CD4-positive, alpha-beta T cell treated with Interleukin-6 at 100 ng/mL for 8 hours (primary cell): ENCODE results near the gene BCAR3.
"Not testable (repeated sequence)": the region's sequence is repeated elsewhere in the genome, so short reads cannot be mapped to it uniquely, and the experiment has no call there.

Experiments
- DNase-seq: peaks from one replicate; pipeline ENCODE4 v3.0.0-alpha.2; 2020; ENCODE audit warnings: mixed read lengths, low spot score

The BCAR3 gene

DNA sequence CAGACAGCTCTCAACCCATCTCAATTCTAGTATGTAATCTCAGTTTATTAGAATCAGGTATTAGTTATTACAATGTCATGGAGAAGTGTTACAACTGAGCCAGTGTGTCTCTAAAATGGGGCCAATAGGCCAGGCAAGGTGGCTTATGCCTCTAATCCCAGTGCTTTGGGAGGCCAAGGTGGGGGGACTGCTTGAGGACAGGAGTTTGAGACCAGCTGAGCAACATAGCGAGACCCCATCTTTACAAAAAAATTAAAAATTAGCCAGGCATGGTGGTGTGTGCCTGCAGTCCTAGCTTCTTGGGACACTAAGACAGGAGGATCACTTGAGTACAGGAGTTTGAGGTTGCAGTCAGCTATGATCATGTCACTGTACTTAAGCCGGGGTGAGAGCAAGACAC is 104.9 kb downstream of the BCAR3 start:
- no peak for DNase-seq

DNA sequence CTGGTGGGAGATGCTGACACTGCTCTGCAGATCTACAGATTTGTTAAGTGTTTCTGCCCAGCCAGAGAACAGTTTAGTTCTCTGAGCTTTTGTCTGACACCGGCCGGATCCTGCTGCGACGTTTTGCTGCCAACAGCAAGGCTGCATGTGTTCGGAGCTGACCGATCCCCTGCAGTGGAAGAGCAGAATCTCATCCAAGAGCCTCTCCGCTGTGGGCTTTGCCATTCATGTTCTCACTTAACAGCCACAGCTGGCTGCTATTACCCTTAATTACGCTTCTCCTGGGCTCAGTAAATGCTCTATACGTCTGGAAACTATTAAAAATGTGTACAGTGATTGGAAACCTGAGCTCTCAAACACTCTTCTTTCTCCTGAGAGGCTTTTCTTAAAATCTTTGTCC is 105.3 kb downstream of the BCAR3 start:
- no peak for DNase-seq

DNA sequence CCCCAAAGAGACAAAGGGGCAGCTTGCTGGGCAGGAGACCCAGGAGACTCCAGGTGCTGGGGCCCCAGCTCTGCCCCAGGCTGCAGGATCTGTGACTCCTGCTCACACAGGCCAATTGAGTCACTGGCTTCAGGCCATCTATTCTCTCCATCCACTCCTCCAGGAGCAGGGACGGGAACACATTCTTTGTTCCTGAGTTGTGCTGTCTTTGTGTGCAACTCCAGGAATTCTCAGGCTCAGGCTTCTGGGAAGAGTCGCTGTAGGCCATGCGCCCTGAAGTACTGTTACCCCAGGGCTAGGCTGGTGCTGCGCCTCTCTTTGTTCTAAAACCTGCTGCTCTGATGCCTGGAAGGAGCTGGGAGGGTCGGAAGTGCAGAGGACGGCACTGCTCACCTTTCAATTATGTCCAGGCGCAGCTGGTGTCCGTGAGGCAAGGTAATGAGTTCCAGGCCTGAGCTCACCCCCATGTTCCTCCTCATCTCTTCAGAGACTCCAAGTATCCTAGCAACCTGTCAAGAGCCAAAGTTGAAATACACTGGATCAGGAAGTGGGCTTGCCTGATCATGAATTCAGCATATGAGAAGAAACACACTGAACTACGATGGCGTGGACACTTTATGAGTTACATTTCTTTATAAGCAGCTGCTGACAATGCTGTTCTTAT is 105.9 kb downstream of the BCAR3 start:
- DNase-seq, result no peak

DNA sequence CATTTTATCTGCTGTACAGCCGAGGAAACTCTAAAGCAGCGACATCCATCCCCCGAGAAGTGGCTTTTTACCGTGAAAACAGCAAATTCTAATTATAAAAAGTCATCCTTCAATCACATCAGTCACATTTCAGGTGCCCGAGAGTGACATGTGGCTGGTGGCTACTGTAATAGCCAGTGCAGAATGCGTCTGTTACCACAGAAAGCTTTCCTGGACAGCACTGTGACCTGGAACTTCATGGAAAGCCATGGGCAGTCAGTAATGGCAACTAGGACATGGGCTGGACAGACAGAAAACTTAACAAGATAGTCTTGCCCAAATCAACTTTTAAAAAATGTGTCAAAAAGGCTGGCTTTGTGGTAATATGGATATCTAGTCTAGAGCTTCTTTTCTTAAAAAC is 106.6 kb downstream of the BCAR3 start:
- DNase-seq, result no peak

DNA sequence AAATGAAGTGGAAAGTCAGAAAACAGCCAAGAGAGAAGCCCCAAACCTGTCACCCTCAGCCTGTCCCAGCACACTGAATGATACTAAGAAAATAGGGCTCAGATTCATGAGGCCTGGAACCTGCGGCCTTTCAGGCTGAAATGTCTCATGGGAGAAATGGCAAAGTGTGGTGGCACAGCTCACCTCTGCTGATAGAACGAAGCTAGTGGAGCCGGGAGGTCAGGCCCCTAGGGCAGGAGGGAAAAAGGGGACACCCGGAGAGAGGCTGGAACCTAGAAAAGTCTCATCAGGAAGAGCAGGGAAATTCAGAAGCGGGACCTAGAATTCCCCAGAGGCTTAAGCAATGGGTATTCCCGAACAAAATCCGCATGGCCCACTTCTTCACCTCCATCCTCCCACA is 107.1 kb downstream of the BCAR3 start:
- no peak for DNase-seq

DNA sequence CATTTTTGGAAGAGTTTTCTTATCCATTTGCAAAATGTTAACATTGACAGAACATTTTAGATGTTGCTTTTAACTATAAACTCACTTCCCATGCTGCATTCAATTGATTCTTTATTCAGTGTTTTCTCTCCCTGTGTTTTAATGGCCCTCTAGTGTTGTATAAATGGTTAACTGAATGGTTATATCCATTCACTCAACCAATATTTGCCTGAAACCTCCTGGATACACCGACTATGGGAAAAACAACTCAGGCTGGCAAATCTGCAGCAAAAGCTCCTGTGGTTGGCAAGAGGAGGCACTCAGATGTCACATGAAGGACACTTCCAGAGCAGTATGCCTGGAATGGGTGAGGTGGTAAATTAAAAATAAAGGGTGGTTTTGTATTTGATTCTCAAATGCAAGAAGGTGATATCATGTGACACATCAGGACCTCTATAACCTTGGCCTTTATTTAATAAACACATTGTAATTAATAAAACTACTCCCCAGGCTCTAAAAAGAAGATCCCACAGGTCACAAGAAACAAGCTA is 107.6 kb downstream of the BCAR3 start:
- no peak for DNase-seq

DNA sequence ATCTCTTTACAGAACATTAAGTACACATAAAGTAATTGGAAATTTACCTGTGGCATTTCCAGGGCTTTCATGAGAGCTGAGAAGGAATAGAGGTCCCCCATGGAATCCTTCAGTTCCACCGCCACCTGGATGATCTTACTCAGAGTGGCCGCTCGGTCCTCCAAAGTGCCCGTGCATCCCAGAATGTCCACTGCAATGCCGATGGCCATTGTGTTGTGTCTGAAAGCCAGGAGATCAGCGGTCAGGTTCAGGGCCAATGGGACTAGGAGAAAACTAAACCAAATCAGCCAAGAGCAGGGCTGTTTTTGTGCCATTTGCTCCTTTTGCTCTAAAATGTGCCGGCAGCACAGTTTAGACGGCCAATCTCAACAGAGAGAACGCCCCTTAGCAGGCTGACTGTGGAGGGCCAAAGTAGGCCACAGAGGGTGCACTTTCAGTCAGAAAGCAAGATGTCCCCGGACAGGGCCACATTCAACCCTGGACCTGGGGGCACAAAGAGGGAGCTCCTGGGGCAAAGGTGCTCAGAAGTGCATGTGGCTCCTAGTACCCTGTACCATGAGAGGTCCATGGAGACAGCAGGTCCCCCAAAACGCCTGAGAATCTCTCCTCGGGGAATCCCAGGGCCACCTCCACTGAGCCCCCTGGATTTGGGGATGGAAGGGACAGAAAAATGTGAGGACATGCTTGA is 109.9 kb downstream of the BCAR3 start:
- DNase-seq, result no peak

DNA sequence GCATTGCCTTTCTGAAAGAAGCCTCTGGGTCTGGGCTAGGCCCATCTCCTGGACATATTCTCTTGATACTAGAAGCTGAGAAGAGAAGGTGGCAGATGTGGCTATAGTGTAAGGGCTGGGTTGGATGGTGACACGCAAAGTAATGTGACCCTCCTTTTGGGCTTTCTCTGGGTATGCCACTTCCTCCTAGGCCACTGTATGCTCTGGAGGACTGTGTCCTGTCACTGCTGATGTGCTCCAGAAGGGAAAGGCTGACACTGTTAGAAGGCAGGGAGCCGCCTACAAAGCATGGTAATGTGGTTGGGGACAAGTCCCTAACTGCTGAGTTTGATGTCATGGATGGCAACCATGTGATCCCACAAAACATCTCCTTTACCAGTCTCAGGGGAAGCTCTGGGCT is 112.1 kb downstream of the BCAR3 start:
- DNase-seq, result no peak

DNA sequence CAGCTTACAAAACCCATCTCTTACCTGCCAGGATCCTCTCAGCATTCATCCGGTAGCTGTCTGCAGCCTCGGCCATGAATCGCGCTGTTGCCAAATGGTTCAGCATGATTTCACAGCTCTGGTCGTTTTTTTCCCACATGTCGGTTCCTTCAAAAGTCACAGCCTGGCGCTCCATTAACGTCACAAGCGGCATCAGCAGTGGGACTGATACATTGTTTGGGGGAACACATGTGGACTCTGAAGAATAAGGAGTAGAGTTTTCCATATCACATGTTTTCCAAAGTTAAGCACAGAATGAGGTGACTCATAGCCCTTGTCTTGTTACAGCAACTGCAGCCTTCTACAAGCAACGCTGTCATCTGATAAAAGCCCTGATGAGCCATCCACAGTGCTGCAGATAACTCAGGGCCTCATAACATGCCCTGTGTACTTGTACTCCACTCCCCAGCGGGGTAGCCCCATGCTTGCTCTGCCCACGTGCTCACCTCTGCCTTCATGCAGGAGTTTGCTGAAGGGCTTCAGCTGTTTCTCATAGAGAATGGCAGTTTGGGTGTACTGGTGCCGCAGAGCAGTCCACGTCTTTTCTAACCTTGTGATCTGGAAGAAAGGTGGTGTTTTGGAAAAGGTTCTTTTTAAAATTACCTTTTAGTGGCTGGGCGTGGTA is 114.2 kb downstream of the BCAR3 start:
- no peak for DNase-seq

DNA sequence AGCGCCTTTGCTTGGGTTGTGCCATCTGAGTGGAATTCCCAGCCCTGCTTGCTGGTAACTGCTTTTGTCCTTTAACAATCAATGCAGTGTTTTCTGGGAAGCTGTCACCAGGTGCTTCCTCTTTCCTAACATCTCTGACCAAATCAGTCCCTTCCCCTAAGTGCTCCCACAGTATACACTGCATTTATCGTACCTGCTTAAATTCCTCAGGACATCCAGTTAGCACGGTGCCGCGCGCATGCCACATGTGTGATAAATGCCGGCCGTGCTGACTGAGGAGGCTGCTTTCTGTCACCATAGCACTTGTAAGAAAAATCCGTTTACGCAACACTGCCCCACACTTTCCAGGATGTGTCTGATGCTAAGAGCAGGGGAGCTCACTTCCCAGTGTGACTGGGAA is 115.4 kb downstream of the BCAR3 start:
- DNase-seq, result no peak

DNA sequence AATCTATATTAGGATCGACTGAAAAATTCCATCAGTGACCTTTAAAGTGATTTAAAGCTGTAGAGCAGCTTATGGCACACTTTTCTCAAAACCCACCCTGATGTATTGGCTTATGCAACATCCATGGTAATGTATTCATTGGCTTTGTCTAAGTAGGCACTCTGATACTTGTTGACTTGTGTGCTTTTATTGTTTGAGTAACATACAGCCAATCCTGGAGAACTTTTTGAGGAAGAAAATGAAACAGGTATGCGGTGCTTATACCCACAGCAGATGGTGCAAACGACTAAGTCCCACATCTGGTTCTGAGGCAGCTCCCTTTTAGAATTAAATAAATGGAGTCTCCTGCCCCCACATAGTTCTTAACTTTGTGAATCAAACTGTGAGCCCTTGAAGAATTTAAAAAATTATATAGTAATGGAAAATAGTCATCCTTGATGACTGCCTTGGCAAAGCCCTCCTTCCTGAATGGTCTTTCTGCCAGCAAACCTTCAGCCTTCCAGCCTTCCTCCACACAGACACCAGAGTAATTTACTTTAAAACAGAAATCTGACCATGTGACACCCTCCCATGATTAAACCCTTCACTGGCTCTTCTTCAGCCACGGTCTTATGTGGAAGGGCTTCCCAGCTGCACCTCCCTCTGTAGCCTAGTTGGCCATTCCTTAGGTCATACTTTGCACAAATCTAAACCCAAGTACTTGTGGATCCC is 116.0 kb downstream of the BCAR3 start:
- DNase-seq, result no peak

DNA sequence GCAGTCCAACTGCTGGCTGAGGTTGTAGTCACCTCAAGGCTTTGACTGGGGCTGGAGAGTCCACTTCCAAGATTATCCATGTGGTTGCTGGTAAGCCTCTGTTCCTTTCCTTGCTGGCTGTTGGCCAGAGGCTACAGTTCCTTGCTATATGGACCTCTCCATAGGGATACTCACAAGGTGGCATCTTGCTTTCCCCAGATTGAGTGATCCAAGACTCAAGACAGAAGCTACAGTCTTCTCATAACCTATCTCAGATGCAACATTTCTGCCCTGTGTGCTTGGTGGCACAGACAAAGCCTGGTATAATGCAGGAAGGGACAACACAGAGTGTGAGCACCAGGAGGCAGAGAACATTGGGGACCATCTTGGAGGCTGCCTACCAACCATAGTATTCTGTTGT is 121.9 kb downstream of the BCAR3 start:
- DNase-seq, result no peak

DNA sequence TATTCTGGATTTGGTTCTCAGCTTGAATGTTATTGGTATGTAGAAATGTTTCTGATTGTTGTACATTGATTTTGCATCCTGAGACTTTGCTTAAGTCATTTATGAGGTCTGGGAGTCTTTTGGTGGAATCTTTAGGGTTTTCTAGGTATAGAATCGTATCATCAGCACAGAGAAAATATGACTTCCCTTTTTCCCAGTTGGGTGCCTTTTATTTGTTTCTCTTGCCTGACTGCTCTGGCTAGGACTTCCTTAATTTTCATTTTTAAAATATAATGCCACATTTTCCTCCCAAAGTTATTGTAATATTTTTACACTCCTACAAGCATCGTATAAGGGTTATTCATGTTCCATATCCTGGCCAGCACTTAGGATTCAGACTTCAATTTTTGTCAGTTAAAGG is 122.6 kb downstream of the BCAR3 start:
- DNase-seq, result no peak

DNA sequence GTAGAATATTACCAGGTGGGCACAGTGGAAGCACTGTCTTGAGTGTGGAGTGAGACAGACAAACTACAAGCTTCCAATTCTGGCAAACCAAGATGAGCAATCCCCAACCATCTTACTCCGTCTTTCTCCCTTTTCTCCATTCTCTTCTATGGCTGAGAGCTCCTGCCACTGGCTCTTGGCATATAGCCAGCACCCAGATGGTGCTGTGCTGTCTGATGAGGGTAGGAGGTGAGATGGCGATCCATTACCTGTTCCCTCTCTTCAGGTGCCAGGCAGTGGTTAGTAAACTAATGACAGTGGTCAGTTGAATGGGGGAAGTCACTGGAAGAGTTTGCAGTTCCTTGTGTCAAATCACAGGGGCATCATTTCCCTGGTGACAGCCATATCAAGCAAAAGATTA is 125.3 kb downstream of the BCAR3 start:
- DNase-seq, result no peak

DNA sequence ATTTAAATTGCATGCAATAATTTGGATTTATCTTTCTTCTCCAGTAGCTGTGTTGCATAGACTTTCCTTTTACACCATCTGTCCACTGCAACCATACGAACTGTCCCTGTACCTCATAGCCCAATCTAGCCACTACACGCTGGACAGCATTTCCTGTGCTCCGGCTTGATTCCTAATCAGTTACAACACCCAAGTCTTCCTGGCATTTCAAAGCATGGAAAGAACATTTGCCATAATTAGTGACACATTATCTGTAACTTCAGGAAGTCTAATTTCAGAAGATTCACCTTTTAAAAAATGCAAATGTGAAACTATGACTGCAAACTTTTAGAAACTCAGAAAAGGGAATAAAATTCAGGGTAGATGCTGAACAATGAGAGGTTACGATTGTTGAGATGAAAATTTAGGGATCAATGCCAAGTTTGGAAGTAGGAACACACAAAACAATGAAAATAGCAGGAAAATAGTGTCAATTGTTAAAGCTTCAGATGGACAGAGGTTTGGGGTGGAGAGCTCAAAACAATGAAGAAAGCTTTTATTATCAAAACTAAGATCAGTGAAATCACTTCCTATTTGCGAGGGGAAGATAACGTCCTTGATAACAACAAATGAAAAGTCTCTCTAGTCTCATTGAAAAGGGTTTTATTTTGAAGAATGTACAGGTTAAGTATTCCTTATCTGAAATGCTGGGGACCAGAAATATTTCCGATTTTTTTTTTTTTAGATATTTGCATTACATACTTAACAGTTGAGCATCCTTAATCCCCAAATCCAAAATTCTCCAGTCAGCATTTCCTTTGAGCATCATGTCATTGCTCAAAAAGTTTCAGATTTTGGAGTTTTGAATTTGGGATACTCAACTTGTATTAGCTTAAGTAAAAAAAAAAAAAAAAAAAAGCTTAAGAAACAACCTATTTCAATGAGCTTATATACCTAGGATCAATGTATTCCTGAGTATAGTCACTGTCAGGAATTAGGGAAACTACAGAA is 126.5 kb downstream of the BCAR3 start:
- no peak for DNase-seq

DNA sequence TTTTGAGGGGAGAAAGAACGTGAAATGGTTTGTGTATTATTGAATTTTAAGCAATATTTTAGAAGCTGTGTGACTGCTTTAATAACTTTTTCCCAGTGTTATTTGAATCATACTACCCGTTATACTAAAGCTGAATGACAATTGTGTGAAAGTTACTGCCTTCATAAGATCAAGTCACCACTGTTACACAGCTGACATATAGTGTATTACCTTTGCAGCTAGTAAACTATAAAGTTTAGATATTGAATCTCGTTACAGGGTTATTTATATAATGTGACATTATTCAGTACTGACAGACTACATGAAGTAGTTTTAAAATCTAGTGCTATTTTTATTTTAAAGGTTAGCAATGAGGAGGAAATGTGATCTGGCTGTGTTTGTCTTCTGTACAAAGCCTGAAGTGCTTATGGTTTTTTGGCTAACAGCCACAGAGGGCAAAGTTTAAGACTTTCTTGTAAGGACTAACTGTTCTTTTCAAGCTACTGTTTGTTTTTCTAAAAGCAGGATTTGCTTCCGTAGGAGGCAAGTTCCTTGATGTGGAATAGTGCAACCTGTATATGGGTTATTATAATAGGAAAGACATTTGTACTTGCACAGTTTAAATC is 127.6 kb downstream of the BCAR3 start:
- not testable (repeated sequence) for DNase-seq

DNA sequence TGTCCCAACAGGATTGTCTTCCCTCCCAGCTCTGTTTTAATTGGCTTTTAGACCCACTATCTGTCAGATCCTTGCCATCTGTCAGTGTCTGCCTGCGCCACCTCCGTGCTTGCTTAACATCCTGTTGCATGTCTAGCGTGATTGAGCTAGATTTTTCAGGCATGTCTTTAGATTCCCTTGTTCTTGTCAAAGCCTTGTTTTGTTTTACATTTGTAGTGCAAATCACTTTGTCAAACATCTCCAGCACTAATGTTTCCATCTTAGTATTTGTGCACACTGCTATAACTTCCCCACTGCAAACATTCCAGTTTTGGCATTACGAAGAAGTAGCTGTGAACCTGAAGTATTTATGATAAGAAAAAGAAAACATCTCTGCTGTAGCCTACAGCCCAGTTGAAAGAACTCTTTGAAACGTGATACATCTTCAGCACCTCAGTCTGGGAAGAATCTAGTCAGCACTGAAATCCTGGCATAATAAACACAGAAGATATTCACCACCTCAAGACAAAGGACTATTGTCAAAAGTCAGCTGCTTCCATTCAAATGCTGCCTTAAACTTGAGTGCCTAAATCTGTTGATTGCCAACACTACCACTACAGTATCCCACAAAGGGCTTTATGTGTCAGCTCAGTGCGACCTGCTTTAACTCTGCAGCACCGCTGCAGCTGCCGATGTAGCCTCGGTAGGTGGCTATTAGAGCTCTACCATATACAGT is 128.7 kb downstream of the BCAR3 start:
- DNase-seq, result no peak

DNA sequence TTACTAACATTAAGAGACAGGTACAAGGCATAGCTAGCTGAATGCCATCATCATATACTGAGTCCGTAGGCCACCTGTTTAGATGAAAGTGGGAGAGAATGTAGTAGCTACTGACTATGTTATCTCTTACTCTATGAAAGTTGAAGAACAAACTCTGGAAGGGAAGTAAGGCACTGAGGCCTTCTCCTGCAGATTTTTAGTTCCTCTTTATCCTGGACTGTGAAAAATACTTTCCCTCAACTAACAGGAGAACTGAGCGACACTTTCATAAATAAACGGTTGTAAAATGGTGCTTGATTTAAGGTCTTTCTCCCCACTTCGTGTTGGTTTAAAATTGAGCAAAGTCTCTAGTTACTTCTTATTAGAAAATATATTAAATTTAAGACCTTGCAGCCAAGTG is 131.8 kb downstream of the BCAR3 start:
- no peak for DNase-seq

DNA sequence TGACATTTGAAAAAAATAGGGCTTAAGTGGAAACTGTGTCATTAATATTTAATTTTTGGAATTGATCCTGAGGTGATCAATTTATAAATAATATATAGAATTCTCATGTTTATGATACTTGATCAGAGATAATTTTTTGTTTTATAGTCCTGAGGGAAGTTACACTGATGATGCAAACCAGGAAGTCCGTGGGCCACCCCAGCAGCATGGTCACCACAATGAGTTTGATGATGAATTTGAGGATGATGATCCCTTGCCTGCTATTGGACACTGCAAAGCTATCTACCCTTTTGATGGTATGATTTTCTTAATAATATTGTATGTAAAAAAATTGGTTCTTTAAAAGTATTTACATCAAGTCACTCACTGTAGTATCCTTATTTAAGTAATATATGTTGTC is 132.5 kb downstream of the BCAR3 start:
- DNase-seq, result no peak

DNA sequence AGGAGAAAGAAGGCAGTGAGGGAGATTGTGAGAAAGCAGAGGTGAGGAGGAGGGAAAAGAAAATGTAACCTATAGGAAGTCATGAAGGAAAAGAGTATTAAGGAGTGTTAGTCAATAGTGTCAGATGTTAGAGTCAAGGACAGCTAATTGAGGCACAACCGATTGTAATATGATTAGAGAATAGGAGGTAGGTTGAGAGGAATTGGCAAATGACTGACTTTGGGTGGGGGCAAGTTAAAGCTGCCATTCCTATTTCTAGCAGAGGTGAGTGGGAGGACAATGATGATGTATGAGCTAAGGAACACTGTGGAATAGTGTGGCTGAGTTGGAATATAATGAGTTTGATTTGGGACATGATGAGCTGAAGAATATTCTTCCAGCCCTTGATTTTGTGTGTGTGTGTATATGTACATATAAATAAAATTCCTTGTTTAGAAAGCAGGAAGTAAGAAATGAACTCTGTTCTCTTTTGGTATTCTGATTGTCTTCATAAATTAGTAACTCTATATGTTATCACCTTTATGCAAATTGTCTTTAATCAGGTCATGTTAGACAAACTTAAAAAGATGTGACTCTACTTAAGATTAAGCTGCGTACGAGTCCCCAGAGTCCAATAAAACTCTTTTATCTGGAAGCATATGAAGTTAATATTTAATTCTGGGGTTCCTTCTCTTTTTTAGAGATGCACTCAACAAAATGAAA is 135.3 kb downstream of the BCAR3 start:
- DNase-seq, result no peak
